ENCODE measurements around the gene CYP4F22. TPM values are rescaled to one million over a fixed set of nuclear protein-coding genes. Genes with fewer than 3 reads are reported as not detected.

Gene CYP4F22
- total RNA-seq, 1 experiment from 2014 or later, result not detected

DNA sequence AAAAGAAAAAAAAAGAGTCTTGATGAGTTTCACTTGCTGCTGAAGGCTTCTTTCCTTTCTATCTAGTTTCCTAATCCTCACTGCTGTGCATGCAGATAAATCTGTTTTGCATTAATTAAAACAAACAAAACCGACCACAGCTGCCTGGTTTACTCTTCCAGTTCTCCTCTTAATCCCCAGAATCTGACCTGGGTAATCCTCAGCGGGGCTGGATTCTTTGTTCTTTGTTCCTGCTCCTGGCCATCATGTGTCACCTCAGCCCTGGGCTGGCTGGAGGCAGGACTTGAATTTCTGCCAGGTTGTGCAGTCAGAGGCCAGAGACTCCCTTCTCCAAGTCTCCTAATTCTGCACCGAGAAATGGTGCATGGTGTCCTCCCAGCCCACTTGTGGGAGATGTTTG lies 54.5 kb downstream of the CYP4F22 start:
- H3K18ac ChIP-seq (ENCODE audit: insufficient read length, low read depth, low read length), result no peak overlapping the region
- no peak overlapping the region for H2BK120ac ChIP-seq (ENCODE audit: low read depth, low read length, poor library complexity, severe bottlenecking)
- H2AK5ac ChIP-seq (ENCODE audit: insufficient read length, low read length), result no peak overlapping the region
- H3K27me3 ChIP-seq (ENCODE audit: insufficient read depth, low read length), result no peaks in the 10 kb centered on the region
- no peak overlapping the region for H4K91ac ChIP-seq (ENCODE audit: insufficient read length, low read depth, low read length)
- H3K23me2 ChIP-seq (ENCODE audit: insufficient read length, low read depth, low read length, poor library complexity, severe bottlenecking), result no peaks in the 10 kb centered on the region
- TF ChIP-seq, protein P1, sequence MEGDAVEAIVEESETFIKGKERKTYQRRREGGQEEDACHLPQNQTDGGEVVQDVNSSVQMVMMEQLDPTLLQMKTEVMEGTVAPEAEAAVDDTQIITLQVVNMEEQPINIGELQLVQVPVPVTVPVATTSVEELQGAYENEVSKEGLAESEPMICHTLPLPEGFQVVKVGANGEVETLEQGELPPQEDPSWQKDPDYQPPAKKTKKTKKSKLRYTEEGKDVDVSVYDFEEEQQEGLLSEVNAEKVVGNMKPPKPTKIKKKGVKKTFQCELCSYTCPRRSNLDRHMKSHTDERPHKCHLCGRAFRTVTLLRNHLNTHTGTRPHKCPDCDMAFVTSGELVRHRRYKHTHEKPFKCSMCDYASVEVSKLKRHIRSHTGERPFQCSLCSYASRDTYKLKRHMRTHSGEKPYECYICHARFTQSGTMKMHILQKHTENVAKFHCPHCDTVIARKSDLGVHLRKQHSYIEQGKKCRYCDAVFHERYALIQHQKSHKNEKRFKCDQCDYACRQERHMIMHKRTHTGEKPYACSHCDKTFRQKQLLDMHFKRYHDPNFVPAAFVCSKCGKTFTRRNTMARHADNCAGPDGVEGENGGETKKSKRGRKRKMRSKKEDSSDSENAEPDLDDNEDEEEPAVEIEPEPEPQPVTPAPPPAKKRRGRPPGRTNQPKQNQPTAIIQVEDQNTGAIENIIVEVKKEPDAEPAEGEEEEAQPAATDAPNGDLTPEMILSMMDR (conservative IDR thresholded peaks at IDR 0.05), result no peak
- no peak overlapping the region for H4K5ac ChIP-seq (ENCODE audit: insufficient read length, low read depth, low read length)
- no peak overlapping the region for H3K23ac ChIP-seq (ENCODE audit: insufficient read length, low read depth, low read length)
- H3K4ac ChIP-seq (ENCODE audit: low read depth, low read length), result no peak overlapping the region
- no peaks in the 10 kb centered on the region for H3K4me1 ChIP-seq (ENCODE audit: insufficient read depth, low read length)
- H3K56ac ChIP-seq (ENCODE audit: insufficient read length, low read depth, low read length), result no peak overlapping the region
- H4K8ac ChIP-seq (replicated peaks; ENCODE audit: insufficient read length, low read depth, low read length), result no peak overlapping the region
- no peak for DNase-seq
- H2BK20ac ChIP-seq (ENCODE audit: low read depth, low read length, poor library complexity, severe bottlenecking), result no peak overlapping the region
- peaks cover 51 to 86% of the 10 kb centered on the region in 2 experiments for H3K9me3 Mint-ChIP-seq
- peaks cover 3% of the 10 kb centered on the region for H3K27me3 Mint-ChIP-seq (ENCODE audit: low read depth)
- no peak overlapping the region for H3K27ac ChIP-seq (ENCODE audit: insufficient read length, low read depth, low read length)
- no peak overlapping the region for H3K14ac ChIP-seq (ENCODE audit: insufficient read depth, low read length)
- H3K79me2 ChIP-seq (ENCODE audit: insufficient read depth, low read length), result no peaks in the 10 kb centered on the region
- WGBS (ENCODE audit: extremely low coverage, insufficient read length, low lambda C conversion rate), result no CpG with 5 or more reads among the region's 3 CpGs
- H3K79me1 ChIP-seq (ENCODE audit: insufficient read depth, low read depth, low read length, poor library complexity, severe bottlenecking), result no peaks in the 10 kb centered on the region
- no peak overlapping the region for H3T11ph ChIP-seq (ENCODE audit: low read length)
- no peak overlapping the region for H2BK5ac ChIP-seq (ENCODE audit: insufficient read length, low read length)
- H3K4me1 Mint-ChIP-seq, result no peaks in the 10 kb centered on the region
- H2AFZ ChIP-seq (ENCODE audit: low read length), result no peak overlapping the region
- H3K36me3 Mint-ChIP-seq (ENCODE audit: insufficient read depth in 1 of 3, low read depth in 3 of 3), result peaks cover 2 to 15% (median 10%) of the 10 kb centered on the region in 3 experiments; a peak in 5 of 7 replicates
- no peak overlapping the region for H3K9ac ChIP-seq (ENCODE audit: extremely low read depth, insufficient read length, low read length)
- no peak overlapping the region for H2BK12ac ChIP-seq (ENCODE audit: insufficient read length, low read depth, low read length)
- H3K4me2 ChIP-seq (ENCODE audit: insufficient read depth, insufficient read length, low read length), result no peak overlapping the region
- H3K9me3 ChIP-seq (ENCODE audit: control insufficient read depth, low read depth, low read length), result peaks cover 36% of the 10 kb centered on the region
- no peak overlapping the region for H2BK15ac ChIP-seq (ENCODE audit: low read depth, low read length)
- no peaks in the 10 kb centered on the region for H4K20me1 ChIP-seq (ENCODE audit: control insufficient read depth, insufficient read depth, insufficient read length)
- no peak overlapping the region for H3K27ac Mint-ChIP-seq
- no peak overlapping the region for H3K4me3 Mint-ChIP-seq
